ENCODE data around the gene SPESP1. TPM values are rescaled to one million over a fixed set of nuclear protein-coding genes. Genes with fewer than 3 reads are reported as not detected.
"Not testable (repeated sequence)": the region's sequence is repeated elsewhere in the genome, so short reads cannot be mapped to it uniquely, and the experiment has no call there.

The SPESP1 gene
- total RNA-seq, 1 donor from 2014 or later = 1.5 TPM

- DNase-seq (ENCODE audit: extremely low read depth, low read depth, low spot score) = no peak
Observed at GRCh38 chr15:68958597-68958996, 28.3 kb downstream of the SPESP1 start.

GRCh38 chr15:68962465-68962864 is 32.1 kb downstream of the SPESP1 start:
- no peak for DNase-seq (ENCODE audit: extremely low read depth, low read depth, low spot score)

- not testable (repeated sequence) for DNase-seq (ENCODE audit: extremely low read depth, low read depth, low spot score)
Observed at GRCh38 chr15:68963719-68964118, 33.4 kb downstream of the SPESP1 start.

GRCh38 chr15:68966996-68967395 is 36.7 kb downstream of the SPESP1 start:
- DNase-seq (ENCODE audit: extremely low read depth, low read depth, low spot score) = peak; percentile 3

GRCh38 chr15:68967948-68968347 is 37.6 kb downstream of the SPESP1 start:
- DNase-seq (ENCODE audit: extremely low read depth, low read depth, low spot score) = no peak

GRCh38 chr15:68969298-68969697 is 39.0 kb downstream of the SPESP1 start:
- no peak for DNase-seq (ENCODE audit: extremely low read depth, low read depth, low spot score)

GRCh38 chr15:68972201-68973065 is 42.1 kb downstream of the SPESP1 start:
- DNase-seq (ENCODE audit: extremely low read depth, low read depth, low spot score) = no peak

- not testable (repeated sequence) for DNase-seq (ENCODE audit: extremely low read depth, low read depth, low spot score)
Observed at GRCh38 chr15:68975651-68976160, 45.4 kb downstream of the SPESP1 start.

GRCh38 chr15:68977426-68977825 is 47.1 kb downstream of the SPESP1 start:
- not testable (repeated sequence) for DNase-seq (ENCODE audit: extremely low read depth, low read depth, low spot score)

- no peak for DNase-seq (ENCODE audit: extremely low read depth, low read depth, low spot score)
Observed at GRCh38 chr15:68979006-68979405, 48.7 kb downstream of the SPESP1 start.

- DNase-seq (ENCODE audit: extremely low read depth, low read depth, low spot score) = no peak
Observed at GRCh38 chr15:68979816-68980215, 49.5 kb downstream of the SPESP1 start.

GRCh38 chr15:68980786-68981185 is 50.5 kb downstream of the SPESP1 start:
- DNase-seq (ENCODE audit: extremely low read depth, low read depth, low spot score) = no peak

GRCh38 chr15:68981941-68982340 is 51.6 kb downstream of the SPESP1 start:
- no peak for DNase-seq (ENCODE audit: extremely low read depth, low read depth, low spot score)

- DNase-seq (ENCODE audit: extremely low read depth, low read depth, low spot score) = no peak
Observed at GRCh38 chr15:68982976-68983563, 52.7 kb downstream of the SPESP1 start.

- DNase-seq (ENCODE audit: extremely low read depth, low read depth, low spot score) = no peak
Observed at GRCh38 chr15:68983961-68984481, 53.7 kb downstream of the SPESP1 start.

- DNase-seq (ENCODE audit: extremely low read depth, low read depth, low spot score) = no peak
Observed at GRCh38 chr15:68984586-68984985, 54.3 kb downstream of the SPESP1 start.

GRCh38 chr15:68985361-68985891 is 55.1 kb downstream of the SPESP1 start:
- no peak for DNase-seq (ENCODE audit: extremely low read depth, low read depth, low spot score)

GRCh38 chr15:68986322-68986721 is 56.0 kb downstream of the SPESP1 start:
- no peak for DNase-seq (ENCODE audit: extremely low read depth, low read depth, low spot score)

GRCh38 chr15:68987120-68987519 is 56.8 kb downstream of the SPESP1 start:
- DNase-seq (ENCODE audit: extremely low read depth, low read depth, low spot score) = no peak

- DNase-seq (ENCODE audit: extremely low read depth, low read depth, low spot score) = no peak
Observed at GRCh38 chr15:68987676-68988075, 57.4 kb downstream of the SPESP1 start.

GRCh38 chr15:68989541-68990230 is 59.4 kb downstream of the SPESP1 start:
- DNase-seq (ENCODE audit: extremely low read depth, low read depth, low spot score) = no peak

Measured in glomerular endothelial cell (primary cell).